Left renal cortex interstitium (tissue), 4 donors: ENCODE measurements around the gene ZNF350. TPM values are rescaled to one million over a fixed set of nuclear protein-coding genes. Genes with fewer than 3 reads are reported as not detected.

ENCODE experiments used
- polyA plus RNA-seq, 4 donors: library from polyadenylated mRNA; unstranded; fragments of 120-200 nt; gene quantifications; one replicate each; pipeline ENCODE4 v1.2.1, GENCODE V29; 2013; ENCODE audit not compliant: insufficient read length in 4 of 4

Gene ZNF350
- polyA plus RNA-seq, 4 donors = 15.2 to 22.5 (median 19.9) TPM

Other genes with a start within 250 kb of the ZNF350 start
- 1 to 10 TPM in 2 of 4 donors, under 1 TPM in 2; 0.70 to 3.0 (median 1.2) TPM for gene FPR1, start 235.0 kb downstream of the ZNF350 start, polyA plus RNA-seq
- gene FPR2, start 225.7 kb downstream of the ZNF350 start, polyA plus RNA-seq = under 1 TPM in 3 of 4 donors, not detected in 1; 0.17 to 0.26 (median 0.24) TPM
- gene FPR3, start 191.7 kb downstream of the ZNF350 start, polyA plus RNA-seq = under 1 TPM; 0.18 to 0.51 (median 0.25) TPM
- 10 to 100 TPM; 29.2 to 55.8 (median 50.7) TPM for gene ZNF577, start 98.9 kb downstream of the ZNF350 start, polyA plus RNA-seq
- gene ZNF649, start 81.8 kb downstream of the ZNF350 start, polyA plus RNA-seq = 10 to 100 TPM; 25.1 to 29.2 (median 27.9) TPM
- gene ZNF613, start 59.4 kb downstream of the ZNF350 start, polyA plus RNA-seq = 10 to 100 TPM; 13.4 to 16.0 (median 14.4) TPM
- 10 to 100 TPM; 14.6 to 20.1 (median 19.1) TPM for gene ZNF615, start 21.4 kb upstream of the ZNF350 start, polyA plus RNA-seq
- 10 to 100 TPM; 15.4 to 19.1 (median 17.4) TPM for gene ZNF614, start 41.5 kb upstream of the ZNF350 start, polyA plus RNA-seq
- 10 to 100 TPM; 20.4 to 27.6 (median 24.0) TPM for gene ZNF432, start 62.0 kb upstream of the ZNF350 start, polyA plus RNA-seq
- gene ZNF841, start 108.9 kb upstream of the ZNF350 start, polyA plus RNA-seq = 10 to 100 TPM; 11.2 to 30.4 (median 18.3) TPM
- gene ZNF616, start 153.1 kb upstream of the ZNF350 start, polyA plus RNA-seq = 10 to 100 TPM; 16.6 to 19.4 (median 18.7) TPM
- gene ZNF836, start 184.8 kb upstream of the ZNF350 start, polyA plus RNA-seq = 10 to 100 TPM; 13.2 to 23.9 (median 17.7) TPM
- gene PPP2R1A, start 203.2 kb upstream of the ZNF350 start, polyA plus RNA-seq = 100 to 1,000 TPM; 408 to 548 (median 464) TPM